ENCODE results near the gene EME2.

EME2 gene

DNA sequence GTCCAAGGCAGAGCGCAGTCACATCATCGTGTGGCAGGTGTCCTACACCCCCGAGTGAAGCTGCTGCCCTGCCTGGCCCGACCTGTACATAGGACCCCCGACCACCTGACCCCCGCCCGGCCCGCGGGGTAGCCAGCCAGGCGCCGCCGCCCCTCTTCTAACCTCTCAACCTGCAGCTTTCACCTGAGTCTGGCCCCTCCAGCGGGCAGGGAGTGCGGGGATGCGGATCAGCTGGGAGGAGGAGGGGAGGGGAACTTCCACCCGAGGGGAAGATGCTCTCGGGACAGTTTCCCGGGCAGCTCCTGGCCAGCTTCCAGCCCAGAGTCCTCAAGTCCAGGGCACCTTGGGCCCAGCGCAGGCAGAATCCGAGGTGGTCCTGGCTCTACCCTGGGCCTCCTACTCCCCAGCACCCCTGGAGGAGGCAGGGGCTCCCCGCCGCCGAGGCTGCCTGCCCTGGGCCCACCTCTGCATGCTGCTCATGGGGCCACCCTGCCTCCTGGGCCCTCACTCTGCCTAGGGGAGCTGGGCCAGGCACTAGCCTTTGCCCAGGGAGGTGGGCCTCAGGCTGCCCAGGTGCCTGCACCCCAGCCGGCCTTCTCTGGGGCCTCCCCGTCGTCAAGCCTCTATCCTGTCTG, 3.7 kb upstream of the EME2 start:
- no peak for DNase-seq (ENCODE audit: low spot score)
- TF ChIP-seq CTCF (conservative IDR thresholded peaks at IDR 0.05; ENCODE audit: low read depth): no peak
- POLR2A ChIA-PET (ENCODE audit: low non-redundant PET): interaction anchor here (0.5 kb wide), 1 partner anchor 63 kb away, joined by 6 read pairs; the partner anchor contains the start of gene MAPK8IP3
- H3K27ac ChIP-seq: peak overlapping the region; percentile 92
- CTCF ChIA-PET: no interaction called here

DNA sequence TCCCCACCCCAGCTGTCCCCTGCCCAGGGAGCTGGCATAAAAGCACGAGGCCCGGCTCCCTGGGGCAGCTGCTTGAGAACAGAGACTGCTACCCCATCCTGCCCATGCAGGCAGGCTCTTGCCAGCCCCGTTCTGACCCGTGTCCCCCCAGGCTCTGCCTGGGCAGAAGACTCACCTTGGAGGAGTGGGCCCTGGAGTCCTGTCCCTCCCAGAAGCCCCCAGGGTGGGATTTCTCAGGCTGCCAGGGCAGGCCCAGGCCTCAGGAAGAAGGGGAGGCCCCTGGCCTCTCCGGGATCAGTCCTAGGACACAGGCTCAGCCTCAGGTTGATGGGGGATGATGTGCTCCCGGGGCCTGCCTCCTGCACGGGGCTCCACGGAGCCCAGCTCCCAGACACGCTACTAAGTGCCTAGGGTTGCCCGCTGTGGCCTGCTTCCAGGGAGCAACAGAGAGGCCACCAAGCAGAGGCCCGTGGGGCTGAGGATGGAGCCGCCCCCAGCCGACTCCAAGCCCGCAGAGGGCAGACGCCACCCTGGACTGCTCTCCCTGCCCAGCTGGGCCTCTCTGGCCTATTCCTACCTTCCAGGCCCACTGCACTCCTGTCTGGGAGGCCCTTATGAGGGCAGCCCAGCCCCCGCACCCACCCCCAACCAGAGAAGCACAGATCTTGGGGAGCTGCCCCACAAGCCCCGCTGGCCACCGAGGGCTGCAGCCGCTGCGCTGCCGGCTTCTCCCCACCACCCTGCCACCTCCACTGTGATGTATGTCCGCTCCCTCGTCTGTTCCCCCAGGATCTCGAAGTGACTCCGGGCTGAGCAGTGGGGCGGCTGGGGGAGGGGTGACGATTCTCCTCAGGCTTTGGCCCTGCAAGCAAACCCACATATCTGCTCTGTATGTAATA, 3.0 kb upstream of the EME2 start:
- peak overlapping the region; percentile 92 for H3K27ac ChIP-seq
- no peak for TF ChIP-seq CTCF (conservative IDR thresholded peaks at IDR 0.05; ENCODE audit: low read depth)
- DNase-seq (ENCODE audit: low spot score): no peak
- ChIA-PET POLR2A (ENCODE audit: low non-redundant PET) (interaction anchor here (0.5 to 1.4 kb wide), 6 partner anchors 13 to 295 kb away, joined by 3 to 6 read pairs (median 4); partner anchors contain the start of genes MAPK8IP3, NUBP2 and SPSB3), CTCF (interaction anchor here (0.6 to 1.6 kb wide), 4 partner anchors 15 to 63 kb away, joined by 3 to 6 read pairs (median 4); partner anchors contain the start of gene MAPK8IP3)

GRCh38 chr16:1770328-1771187, 2.1 kb upstream of the EME2 start:
- CTCF ChIA-PET: interaction anchor here (0.6 to 1.6 kb wide), 5 partner anchors 16 to 1191 kb away, joined by 3 to 6 read pairs (median 4); partner anchors contain the start of gene MAPK8IP3
- peak; percentile 67 for DNase-seq (ENCODE audit: low spot score)
- H3K27ac ChIP-seq: peak overlapping the region; percentile 92

GRCh38 chr16:1771188-1771863, 1.3 kb upstream of the EME2 start, which contains the start of gene NME3:
Gene NME3, minus strand, starts transcription at chr16:1771543. Its CDS starts 9 bp downstream, at chr16:1771534.
- DNase-seq (ENCODE audit: low spot score): peak; percentile 63
- ChIA-PET CTCF (interaction anchor here (0.6 to 1.6 kb wide), 3 partner anchors 11 to 1191 kb away, joined by 4 to 6 read pairs (median 5); no protein-coding TSS in a partner anchor), POLR2A (ENCODE audit: low non-redundant PET) (interaction anchor here (0.9 to 1.4 kb wide), 4 partner anchors 11 to 70 kb away, joined by 3 to 6 read pairs (median 4); partner anchors contain the start of genes NUBP2 and SPSB3)
- no peak for TF ChIP-seq CTCF (conservative IDR thresholded peaks at IDR 0.05; ENCODE audit: low read depth)
- H3K27ac ChIP-seq: peak within 1 kb of the TSS; percentile 92

More at GRCh38 chr16:1770328-1771187, 2.1 kb upstream of the EME2 start:
- TF ChIP-seq CTCF (conservative IDR thresholded peaks at IDR 0.05; ENCODE audit: low read depth): no peak
- POLR2A ChIA-PET (ENCODE audit: low non-redundant PET): interaction anchor here (0.9 to 1.4 kb wide), 5 partner anchors 12 to 69 kb away, joined by 3 to 6 read pairs (median 4); partner anchors contain the start of genes NUBP2 and SPSB3

GRCh38 chr16:1771864-1772361, 697 bp upstream of the EME2 start:
- TF ChIP-seq CTCF (conservative IDR thresholded peaks at IDR 0.05; ENCODE audit: low read depth): no peak
- peak overlapping the region; percentile 92 for H3K27ac ChIP-seq
- POLR2A ChIA-PET (ENCODE audit: low non-redundant PET): no interaction called here
- CTCF ChIA-PET: interaction anchor here (0.6 to 1.7 kb wide), 3 partner anchors 12 to 157 kb away, joined by 3 to 8 read pairs (median 5); partner anchors contain the start of gene MAPK8IP3
- no peak for DNase-seq (ENCODE audit: low spot score)

Data from RWPE1 (cell line).